HCT116 (cell line): ENCODE results near the gene NOTCH1. TPM values are rescaled to one million over a fixed set of nuclear protein-coding genes. Genes with fewer than 3 reads are reported as not detected.

Source experiments
- ATAC-seq: fragments of 200-7000 bp; cut with Tn5 transposase; 2 replicates; pipeline ENCODE4 v1.9.1; 2020; ENCODE audit warnings: mild to moderate bottlenecking, moderate library complexity
- BruUV-seq: library from RNA; stranded (reverse); fragments of 400-500 nt; replicated peaks from 2 replicates; lab custom pipeline; 2021; lab: Mats Ljungman, UMichigan
- CTCF ChIA-PET: fragments of 300-600 bp; sonication (Branson Sonifier 250); formaldehyde crosslinking; loops from one replicate; lab custom pipeline; 2021; ENCODE audit warnings: antibody characterized with exemption; lab: Charles Lee
- POLR2A ChIA-PET: fragments of 300-600, 350-600 bp; sonication (Branson Sonifier 250); formaldehyde crosslinking; loops from one replicate; lab custom pipeline; 2021; ENCODE audit warnings: antibody characterized with exemption; lab: Charles Lee
- RAD21 ChIA-PET, 2 experiments: fragments of 300-600 bp; sonication (Branson Sonifier 250); formaldehyde crosslinking; loops; one replicate each; lab custom pipeline; 2023; ENCODE audit warnings: low total read pairs in 2 of 2; ENCODE audit not compliant: uncharacterized antibody in 2 of 2, unreplicated experiment in 2 of 2, low non-redundant PET in 1 of 2; lab: Charles Lee
- DNase-seq: peaks from one replicate; pipeline ENCODE4 v3.0.0-alpha.2; 2010; ENCODE audit warnings: low read depth, low spot score
- H2AFZ ChIP-seq: fragments of 200-600 bp; shearing (Covaris generic), sonication (generic); 2 replicates; pipeline ENCODE4 v1.6.1; 2017; ENCODE audit warnings: low read depth, mixed run types, mixed read lengths, antibody characterized with exemption, low read length; ENCODE audit not compliant: poor library complexity, severe bottlenecking
- H3K27ac ChIP-seq: 2 replicates; pipeline ENCODE4 v1.5.1; 2012; ENCODE audit warnings: low read depth, low read length
- H3K27me3 ChIP-seq: fragments of 200-600 bp; sonication (generic); 2 replicates; pipeline ENCODE4 v1.6.1; 2016; ENCODE audit warnings: mixed run types, low read length, mixed read lengths; ENCODE audit not compliant: insufficient read depth
- H3K36me3 ChIP-seq, 2 experiments: fragments of 200-500 bp in 1 of 2; fragments of 200-600 bp in 1 of 2; sonication (Bioruptor generic) in 1 of 2; sonication (generic) in 1 of 2; 2 replicates each; pipeline versions ENCODE4 v1.5.1 to v1.6.1; 2014 to 2016; ENCODE audit warnings: low read length in 2 of 2, inconsistent platforms in 1 of 2, mixed read lengths in 1 of 2, mixed run types in 1 of 2; ENCODE audit not compliant: insufficient read depth in 2 of 2, control insufficient read depth in 1 of 2
- H3K4me1 ChIP-seq, 2 experiments: fragments of 200-600 bp in 1 of 2; sonication (generic) in 1 of 2; 2 replicates each; pipeline versions ENCODE4 v1.5.1 to v1.6.1; 2012 to 2017; ENCODE audit warnings: low read length in 2 of 2, inconsistent platforms in 1 of 2, mild to moderate bottlenecking in 1 of 2, mixed read lengths in 1 of 2, mixed run types in 1 of 2, moderate library complexity in 1 of 2; ENCODE audit not compliant: insufficient read depth in 2 of 2, control insufficient read depth in 1 of 2
- H3K4me2 ChIP-seq: fragments of 200-600 bp; sonication (generic); 2 replicates; pipeline ENCODE4 v1.6.1; 2017; ENCODE audit warnings: mixed run types, low read length, mixed read lengths
- H3K4me3 ChIP-seq, 2 experiments: fragments of 200-600 bp in 1 of 2; sonication (generic) in 1 of 2; replicated peaks in 1 of 2; 2 replicates each; pipeline ENCODE4 v1.5.1; 2011 to 2016; ENCODE audit warnings: low read length in 2 of 2, control low read depth in 1 of 2, low read depth in 1 of 2, mild to moderate bottlenecking in 1 of 2, mixed read lengths in 1 of 2, mixed run types in 1 of 2
- H3K79me2 ChIP-seq: fragments of 200-600 bp; sonication (generic); 2 replicates; pipeline ENCODE4 v1.6.1; 2017; ENCODE audit warnings: mild to moderate bottlenecking, mixed run types, low read length, moderate library complexity, mixed read lengths; ENCODE audit not compliant: insufficient read depth
- H3K9ac ChIP-seq: fragments of 200-600 bp; sonication (generic); 2 replicates; pipeline ENCODE4 v1.6.1; 2016; ENCODE audit warnings: low read length, mixed read lengths
- H3K9me2 ChIP-seq: fragments of 200-600 bp; sonication (generic), shearing (Covaris generic); 2 replicates; pipeline ENCODE4 v1.6.1; 2017; ENCODE audit warnings: mixed run types, mild to moderate bottlenecking, moderate library complexity; ENCODE audit not compliant: insufficient read depth
- H3K9me3 ChIP-seq, 2 experiments: fragments of 200-500 bp in 1 of 2; fragments of 200-600 bp in 1 of 2; sonication (Bioruptor generic) in 1 of 2; sonication (generic) in 1 of 2; 2 replicates each; pipeline ENCODE4 v1.6.1; 2014 to 2017; ENCODE audit warnings: low read length in 2 of 2, mixed read lengths in 2 of 2, inconsistent platforms in 1 of 2, low read depth in 1 of 2, mild to moderate bottlenecking in 1 of 2, mixed run types in 1 of 2, moderate library complexity in 1 of 2; ENCODE audit not compliant: control insufficient read depth in 1 of 2, insufficient read depth in 1 of 2
- H4K20me1 ChIP-seq: fragments of 200-600 bp; sonication (generic), shearing (Covaris generic); 2 replicates; pipeline ENCODE4 v1.6.1; 2017; ENCODE audit warnings: mixed run types, mild to moderate bottlenecking, moderate library complexity; ENCODE audit not compliant: insufficient read depth
- EGR1 ChIP-seq: IDR thresholded peaks from 2 replicates; pipeline ENCODE4 v1.6.1; 2012; ENCODE audit warnings: low read depth
- ELF1 ChIP-seq: IDR thresholded peaks from 2 replicates; pipeline ENCODE4 v1.6.1; 2012; ENCODE audit warnings: low read depth, borderline replicate concordance
- EZH2phosphoT487 ChIP-seq: fragments of 200-600 bp; IDR thresholded peaks from 2 replicates; pipeline ENCODE4 v1.6.1; 2018; ENCODE audit warnings: antibody characterized with exemption, borderline replicate concordance
- FOSL1 ChIP-seq: IDR thresholded peaks from 2 replicates; pipeline ENCODE4 v1.6.1; 2012; ENCODE audit warnings: low read depth
- POLR2AphosphoS5 ChIP-seq: IDR thresholded peaks from 2 replicates; pipeline ENCODE4 v1.6.1; 2011; ENCODE audit warnings: mild to moderate bottlenecking, low read depth, low read length, moderate library complexity
- RAD21 ChIP-seq: IDR thresholded peaks from 2 replicates; pipeline ENCODE4 v1.6.1; 2012; ENCODE audit warnings: low read depth, mild to moderate bottlenecking
- SRF ChIP-seq: IDR thresholded peaks from 2 replicates; pipeline ENCODE4 v1.6.1; 2012; ENCODE audit warnings: low read depth
- TCF7L2 ChIP-seq: IDR thresholded peaks from 2 replicates; pipeline ENCODE4 v1.7.0; 2011; ENCODE audit warnings: borderline replicate concordance, inconsistent platforms; ENCODE audit not compliant: insufficient read depth, insufficient read length; ENCODE audit errors: extremely low read depth
- ZFX ChIP-seq: fragments of 450-650 bp; IDR thresholded peaks from 2 replicates; pipeline ENCODE4 v1.6.1; 2017
- intact Hi-C: fragments of 100-400 bp; cut with micrococcal nuclease; formaldehyde crosslinking; loops from 2 replicates; pipeline ENCODE4 v1.10.0; 2022
- total RNA-seq: library from RNA; stranded (reverse); gene quantifications from one replicate; pipeline ENCODE4 v1.2.1, GENCODE V29; 2021; ENCODE audit not compliant: unreplicated experiment
- TF ChIP-seq, protein P1 (sequence below): IDR thresholded peaks from 2 replicates; pipeline ENCODE4 v1.6.1; 2012; ENCODE audit warnings: low read depth
- TF ChIP-seq, protein P2 (sequence below): IDR thresholded peaks from 2 replicates; pipeline ENCODE4 v1.6.1; 2011; ENCODE audit warnings: mild to moderate bottlenecking, low read length, moderate library complexity; ENCODE audit not compliant: insufficient replicate concordance; ENCODE audit errors: extremely low read depth

The NOTCH1 gene
- total RNA-seq, 1 experiment from 2014 or later = 36.2 TPM

DNA sequence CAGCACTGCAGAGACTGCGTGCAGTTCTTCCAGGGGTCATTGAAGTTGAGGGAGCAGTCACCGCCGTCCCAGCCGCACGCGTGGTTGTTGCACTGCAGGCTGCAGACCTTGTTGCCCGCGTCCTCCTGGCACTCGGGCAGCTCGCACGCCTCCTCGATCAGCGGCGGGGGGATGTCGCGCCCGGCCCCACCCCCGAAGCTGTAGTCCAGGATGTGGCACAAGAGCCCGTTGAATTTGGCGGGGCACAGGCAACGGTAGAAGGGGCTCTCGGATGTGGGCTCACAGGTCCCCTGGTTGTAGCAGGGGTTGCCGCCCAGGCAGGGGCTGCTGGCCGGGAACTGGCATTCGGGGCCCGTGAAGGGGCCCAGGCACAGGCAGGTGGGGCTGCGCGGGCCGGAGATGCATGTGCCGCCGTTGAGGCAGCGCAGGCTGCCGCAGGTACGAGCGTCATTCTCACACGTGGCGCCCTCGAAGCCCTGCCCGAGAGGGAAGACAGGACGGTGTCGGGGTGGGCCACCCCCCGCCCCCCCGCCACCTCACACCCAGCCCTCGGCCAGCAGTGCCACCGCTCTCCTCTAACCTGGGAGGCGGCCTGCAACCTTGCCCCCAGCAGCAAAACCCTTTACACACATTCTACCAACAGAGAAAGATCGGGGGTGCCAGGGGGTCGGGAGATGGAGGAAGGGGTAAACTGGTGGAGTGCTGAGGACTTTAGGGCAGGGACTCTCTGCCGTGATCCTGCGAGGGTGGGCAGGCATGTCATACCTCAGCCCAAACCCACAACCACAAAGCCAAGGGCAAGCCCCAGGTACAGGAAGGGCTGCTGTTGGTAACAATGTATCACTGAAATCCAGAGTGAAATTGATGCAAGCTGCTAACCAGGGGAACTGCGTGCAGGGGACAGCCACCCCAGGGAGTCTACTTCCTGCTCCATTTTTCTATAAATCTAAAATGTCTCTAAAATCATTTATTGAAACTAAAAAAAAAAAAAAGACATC lies 40.1 kb downstream of the NOTCH1 start:
- ChIA-PET POLR2A (no interaction called here), CTCF (no interaction called here), RAD21 (no interaction called here)
- H3K4me1 ChIP-seq = no peaks in the 10 kb centered on the region
- BruUV-seq = no TSS peak
- H3K9me3 ChIP-seq = no peaks in the 10 kb centered on the region
- TF ChIP-seq ZFX = no peak
- no peak for TF ChIP-seq EGR1
- TF ChIP-seq EZH2phosphoT487 = no peak
- H3K9me2 ChIP-seq = no peaks in the 10 kb centered on the region
- H3K27me3 ChIP-seq = no peaks in the 10 kb centered on the region
- intact Hi-C loops = no loop called here
- ATAC-seq = no peak
- no peak overlapping the region for H3K4me2 ChIP-seq
- H3K4me3 ChIP-seq = no peak overlapping the region
- H3K36me3 ChIP-seq = peaks cover 8 to 10% of the 10 kb centered on the region in 2 experiments
- no peak overlapping the region for H3K9ac ChIP-seq
- no peaks in the 10 kb centered on the region for H4K20me1 ChIP-seq
- no peaks in the 10 kb centered on the region for H3K79me2 ChIP-seq
- no peak overlapping the region for H3K27ac ChIP-seq
- H2AFZ ChIP-seq = no peak overlapping the region
- no peak for DNase-seq

DNA sequence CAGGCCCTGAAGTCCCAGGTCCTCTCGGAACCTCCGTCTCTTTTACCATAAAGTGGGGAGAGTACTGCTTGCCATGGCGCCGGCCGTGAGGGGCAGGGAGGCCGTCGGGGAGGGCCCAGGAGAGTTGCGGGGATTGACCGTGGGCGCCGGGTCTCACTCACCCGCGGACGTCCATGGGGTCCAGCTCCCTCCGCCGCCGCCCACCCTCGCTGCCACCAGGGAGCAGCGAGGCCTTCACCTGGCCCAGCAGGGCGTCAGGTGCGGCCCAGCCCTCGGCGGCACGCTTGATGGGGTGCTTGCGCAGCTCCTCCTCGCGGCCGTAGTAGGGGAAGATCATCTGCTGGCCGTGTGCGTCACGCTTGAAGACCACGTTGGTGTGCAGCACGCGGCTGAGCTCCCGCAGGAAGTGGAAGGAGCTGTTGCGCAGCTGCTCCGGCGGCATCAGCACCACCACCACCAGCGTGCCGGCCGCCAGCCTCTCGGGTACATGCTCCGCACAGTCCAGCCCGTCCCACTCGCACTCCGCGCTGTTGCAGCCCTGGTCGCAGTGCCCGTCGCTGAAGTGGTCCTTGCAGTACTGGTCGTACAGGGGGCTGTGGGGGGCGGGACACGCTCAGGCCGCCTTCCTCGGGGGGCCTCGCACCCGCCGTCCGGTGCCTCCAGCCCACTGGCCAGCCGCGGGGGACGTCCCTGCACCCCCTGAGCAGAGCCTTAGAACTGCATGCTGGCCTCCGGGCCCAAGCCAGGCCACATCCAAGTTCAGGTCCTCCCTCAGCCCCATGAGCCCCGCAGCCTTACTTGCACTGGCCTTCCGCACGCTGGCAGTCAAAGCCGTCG lies 41.1 kb downstream of the NOTCH1 start:
- Histone ChIP-seq H4K20me1 (no peaks in the 10 kb centered on the region), H3K36me3 (peaks cover 8 to 14% of the 10 kb centered on the region in 2 experiments), H3K9me3 (no peaks in the 10 kb centered on the region), H3K79me2 (no peaks in the 10 kb centered on the region), H3K4me2 (no peak overlapping the region), H3K9ac (no peak overlapping the region), H3K9me2 (no peaks in the 10 kb centered on the region), H2AFZ (no peak overlapping the region), H3K27me3 (no peaks in the 10 kb centered on the region), H3K4me3 (no peak overlapping the region), H3K4me1 (no peaks in the 10 kb centered on the region), H3K27ac (no peak overlapping the region)
- no peak for DNase-seq
- ChIA-PET RAD21 (no interaction called here), CTCF (no interaction called here), POLR2A (no interaction called here)
- no peak for ATAC-seq
- intact Hi-C loops = no loop called here
- BruUV-seq = no TSS peak
- TF ChIP-seq POLR2AphosphoS5 (no peak), FOSL1 (no peak), TCF7L2 (no peak), SRF (no peak), RAD21 (no peak), ZFX (no peak), ELF1 (no peak), EGR1 (no peak)
- TF ChIP-seq, protein P1, sequence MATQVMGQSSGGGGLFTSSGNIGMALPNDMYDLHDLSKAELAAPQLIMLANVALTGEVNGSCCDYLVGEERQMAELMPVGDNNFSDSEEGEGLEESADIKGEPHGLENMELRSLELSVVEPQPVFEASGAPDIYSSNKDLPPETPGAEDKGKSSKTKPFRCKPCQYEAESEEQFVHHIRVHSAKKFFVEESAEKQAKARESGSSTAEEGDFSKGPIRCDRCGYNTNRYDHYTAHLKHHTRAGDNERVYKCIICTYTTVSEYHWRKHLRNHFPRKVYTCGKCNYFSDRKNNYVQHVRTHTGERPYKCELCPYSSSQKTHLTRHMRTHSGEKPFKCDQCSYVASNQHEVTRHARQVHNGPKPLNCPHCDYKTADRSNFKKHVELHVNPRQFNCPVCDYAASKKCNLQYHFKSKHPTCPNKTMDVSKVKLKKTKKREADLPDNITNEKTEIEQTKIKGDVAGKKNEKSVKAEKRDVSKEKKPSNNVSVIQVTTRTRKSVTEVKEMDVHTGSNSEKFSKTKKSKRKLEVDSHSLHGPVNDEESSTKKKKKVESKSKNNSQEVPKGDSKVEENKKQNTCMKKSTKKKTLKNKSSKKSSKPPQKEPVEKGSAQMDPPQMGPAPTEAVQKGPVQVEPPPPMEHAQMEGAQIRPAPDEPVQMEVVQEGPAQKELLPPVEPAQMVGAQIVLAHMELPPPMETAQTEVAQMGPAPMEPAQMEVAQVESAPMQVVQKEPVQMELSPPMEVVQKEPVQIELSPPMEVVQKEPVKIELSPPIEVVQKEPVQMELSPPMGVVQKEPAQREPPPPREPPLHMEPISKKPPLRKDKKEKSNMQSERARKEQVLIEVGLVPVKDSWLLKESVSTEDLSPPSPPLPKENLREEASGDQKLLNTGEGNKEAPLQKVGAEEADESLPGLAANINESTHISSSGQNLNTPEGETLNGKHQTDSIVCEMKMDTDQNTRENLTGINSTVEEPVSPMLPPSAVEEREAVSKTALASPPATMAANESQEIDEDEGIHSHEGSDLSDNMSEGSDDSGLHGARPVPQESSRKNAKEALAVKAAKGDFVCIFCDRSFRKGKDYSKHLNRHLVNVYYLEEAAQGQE = no peak
- TF ChIP-seq, protein P2, sequence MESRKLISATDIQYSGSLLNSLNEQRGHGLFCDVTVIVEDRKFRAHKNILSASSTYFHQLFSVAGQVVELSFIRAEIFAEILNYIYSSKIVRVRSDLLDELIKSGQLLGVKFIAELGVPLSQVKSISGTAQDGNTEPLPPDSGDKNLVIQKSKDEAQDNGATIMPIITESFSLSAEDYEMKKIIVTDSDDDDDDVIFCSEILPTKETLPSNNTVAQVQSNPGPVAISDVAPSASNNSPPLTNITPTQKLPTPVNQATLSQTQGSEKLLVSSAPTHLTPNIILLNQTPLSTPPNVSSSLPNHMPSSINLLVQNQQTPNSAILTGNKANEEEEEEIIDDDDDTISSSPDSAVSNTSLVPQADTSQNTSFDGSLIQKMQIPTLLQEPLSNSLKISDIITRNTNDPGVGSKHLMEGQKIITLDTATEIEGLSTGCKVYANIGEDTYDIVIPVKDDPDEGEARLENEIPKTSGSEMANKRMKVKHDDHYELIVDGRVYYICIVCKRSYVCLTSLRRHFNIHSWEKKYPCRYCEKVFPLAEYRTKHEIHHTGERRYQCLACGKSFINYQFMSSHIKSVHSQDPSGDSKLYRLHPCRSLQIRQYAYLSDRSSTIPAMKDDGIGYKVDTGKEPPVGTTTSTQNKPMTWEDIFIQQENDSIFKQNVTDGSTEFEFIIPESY = no peak
